HEK293T (cell line): Measurements from ENCODE around the gene LRRN3.

Experiments
- CTCF ChIA-PET: fragments of 350-600 bp; formaldehyde crosslinking; extraction: SDS; loops from one replicate; lab custom pipeline; 2021; ENCODE audit warnings: antibody characterized with exemption, inconsistent platforms; lab: Yijun Ruan, JAX
- POLR2A ChIA-PET: fragments of 350-600 bp; formaldehyde crosslinking; extraction: SDS; loops from one replicate; lab custom pipeline; 2020; ENCODE audit warnings: antibody characterized with exemption, inconsistent platforms; lab: Yijun Ruan, JAX
- DNase-seq: peaks from one replicate; pipeline ENCODE4 v3.0.0; 2012; ENCODE audit warnings: mixed read lengths; ENCODE audit errors: extremely low spot score
- ARNT ChIP-seq: fragments of 450-650 bp; IDR thresholded peaks from 2 replicates; pipeline ENCODE4 v1.6.1; 2017; ENCODE audit warnings: mild to moderate bottlenecking
- BHLHE40 ChIP-seq: fragments of 450-650 bp; IDR thresholded peaks from 2 replicates; pipeline ENCODE4 v1.6.1; 2016; ENCODE audit warnings: mild to moderate bottlenecking, moderate library complexity, borderline replicate concordance
- CTBP1 ChIP-seq: fragments of 450-650 bp; IDR thresholded peaks from 2 replicates; pipeline ENCODE4 v1.6.1; 2016; ENCODE audit warnings: borderline replicate concordance
- ELF4 ChIP-seq: fragments of 450-650 bp; IDR thresholded peaks from 2 replicates; pipeline ENCODE4 v1.6.1; 2017; ENCODE audit warnings: antibody characterized with exemption
- FOXA1 ChIP-seq: fragments of 450-650 bp; IDR thresholded peaks from 2 replicates; pipeline ENCODE4 v1.6.1; 2016; ENCODE audit warnings: mild to moderate bottlenecking
- FOXK2 ChIP-seq: fragments of 450-650 bp; IDR thresholded peaks from 2 replicates; pipeline ENCODE4 v1.6.1; 2016; ENCODE audit warnings: mild to moderate bottlenecking
- FOXM1 ChIP-seq: fragments of 450-650 bp; IDR thresholded peaks from 2 replicates; pipeline ENCODE4 v1.6.1; 2017; ENCODE audit warnings: mild to moderate bottlenecking, borderline replicate concordance
- HDGF ChIP-seq: fragments of 450-650 bp; IDR thresholded peaks from 2 replicates; pipeline ENCODE4 v1.6.1; 2017; ENCODE audit warnings: antibody characterized with exemption, borderline replicate concordance
- L3MBTL2 ChIP-seq: fragments of 450-650 bp; conservative IDR thresholded peaks from 2 replicates; pipeline ENCODE4 v1.6.1; 2016; ENCODE audit warnings: mild to moderate bottlenecking
- LEF1 ChIP-seq: fragments of 450-650 bp; IDR thresholded peaks from 2 replicates; pipeline ENCODE4 v1.6.1; 2017; ENCODE audit warnings: mild to moderate bottlenecking, borderline replicate concordance
- NFRKB ChIP-seq: fragments of 450-650 bp; IDR thresholded peaks from 2 replicates; pipeline ENCODE4 v1.6.1; 2016; ENCODE audit warnings: mild to moderate bottlenecking, moderate library complexity
- PKNOX1 ChIP-seq: fragments of 450-650 bp; IDR thresholded peaks from 2 replicates; pipeline ENCODE4 v1.6.1; 2016
- SP1 ChIP-seq: fragments of 450-650 bp; IDR thresholded peaks from 2 replicates; pipeline ENCODE4 v1.6.1; 2017
- SUZ12 ChIP-seq: fragments of 450-650 bp; IDR thresholded peaks from 2 replicates; pipeline ENCODE4 v1.6.1; 2016; ENCODE audit warnings: mild to moderate bottlenecking
- TARDBP ChIP-seq: fragments of 450-650 bp; IDR thresholded peaks from 2 replicates; pipeline ENCODE4 v1.6.1; 2016
- ZNF384 ChIP-seq: fragments of 450-650 bp; IDR thresholded peaks from 2 replicates; pipeline ENCODE4 v1.6.1; 2016

The LRRN3 gene

GRCh38 chr7:111049971-111050680 lies 40.8 kb upstream of the LRRN3 start:
- DNase-seq, result no peak
- ChIA-PET POLR2A (no interaction called here), CTCF (no interaction called here)
- TF ChIP-seq L3MBTL2 (no peak), LEF1 (no peak), CTBP1 (no peak), HDGF (no peak), ELF4 (no peak), SP1 (no peak), PKNOX1 (no peak), FOXK2 (no peak), NFRKB (no peak), FOXA1 (no peak), SUZ12 (no peak), TARDBP (no peak), ARNT (no peak), FOXM1 (no peak)

- POLR2A ChIA-PET, result no interaction called here
- TF ChIP-seq TARDBP (no peak), HDGF (no peak), BHLHE40 (no peak), L3MBTL2 (no peak), FOXA1 (no peak), FOXM1 (no peak), ZNF384 (no peak), SP1 (no peak), ELF4 (no peak), NFRKB (no peak), FOXK2 (no peak), PKNOX1 (no peak), LEF1 (no peak), SUZ12 (no peak)
- no peak for DNase-seq
- CTCF ChIA-PET, result no interaction called here
Observed at GRCh38 chr7:111050875-111051416, 40.0 kb upstream of the LRRN3 start.

GRCh38 chr7:111051832-111052231 lies 39.1 kb upstream of the LRRN3 start:
- ChIA-PET CTCF (no interaction called here), POLR2A (no interaction called here)
- TF ChIP-seq NFRKB, result no peak
- no peak for TF ChIP-seq FOXA1
- TF ChIP-seq ELF4, result no peak
- no peak for TF ChIP-seq FOXM1
- no peak for TF ChIP-seq SP1
- TF ChIP-seq BHLHE40, result no peak
- no peak for TF ChIP-seq HDGF
- TF ChIP-seq SUZ12, result no peak
- no peak for TF ChIP-seq LEF1
- no peak for TF ChIP-seq ARNT
- TF ChIP-seq L3MBTL2, result no peak
- TF ChIP-seq CTBP1, result no peak
- TF ChIP-seq TARDBP, result no peak
- no peak for TF ChIP-seq PKNOX1
- DNase-seq, result no peak

GRCh38 chr7:111053035-111053434 lies 37.9 kb upstream of the LRRN3 start:
- no peak for DNase-seq
- CTCF ChIA-PET, result no interaction called here
- no peak for TF ChIP-seq LEF1
- TF ChIP-seq SP1, result no peak
- TF ChIP-seq ARNT, result no peak
- POLR2A ChIA-PET, result no interaction called here

GRCh38 chr7:111056371-111056770 lies 34.6 kb upstream of the LRRN3 start:
- ChIA-PET POLR2A (no interaction called here), CTCF (no interaction called here)
- TF ChIP-seq FOXK2 (no peak), FOXM1 (no peak), TARDBP (no peak), L3MBTL2 (no peak), SP1 (no peak), FOXA1 (no peak), NFRKB (no peak), BHLHE40 (no peak), SUZ12 (no peak)
- DNase-seq, result no peak

GRCh38 chr7:111057066-111057465 lies 33.9 kb upstream of the LRRN3 start:
- TF ChIP-seq FOXA1, result no peak
- TF ChIP-seq ELF4, result no peak
- no peak for TF ChIP-seq L3MBTL2
- no peak for TF ChIP-seq HDGF
- TF ChIP-seq FOXK2, result no peak
- TF ChIP-seq TARDBP, result no peak
- no peak for TF ChIP-seq PKNOX1
- no peak for TF ChIP-seq SUZ12
- TF ChIP-seq FOXM1, result no peak
- TF ChIP-seq LEF1, result no peak
- TF ChIP-seq CTBP1, result no peak
- no peak for TF ChIP-seq BHLHE40
- TF ChIP-seq ZNF384, result no peak
- no peak for TF ChIP-seq SP1
- TF ChIP-seq ARNT, result no peak
- DNase-seq, result no peak
- ChIA-PET CTCF (no interaction called here), POLR2A (no interaction called here)
